HG03565 (cell line): ENCODE data around the gene ZMAT5.

ENCODE experiments used
- ATAC-seq: cut with Tn5 transposase; IDR thresholded peaks from one replicate; pipeline ENCODE4 v1.9.1; 2021; ENCODE audit warnings: mild to moderate bottlenecking, moderate library complexity; ENCODE audit not compliant: unreplicated experiment

ZMAT5 gene

GRCh38 chr22:29766632-29767170, at the start of gene ZMAT5:
Gene ZMAT5, minus strand, starts transcription at chr22:29767007. Its CDS starts 18,463 bp downstream, at chr22:29748544.
- ATAC-seq, result peak; percentile 75

GRCh38 chr22:29816539-29816938, 49.7 kb upstream of the ZMAT5 start:
- ATAC-seq, result no peak

GRCh38 chr22:29816128-29816527, 49.3 kb upstream of the ZMAT5 start:
- no peak for ATAC-seq

GRCh38 chr22:29815580-29815979, 48.8 kb upstream of the ZMAT5 start:
- ATAC-seq, result no peak

- no peak for ATAC-seq
Measured at GRCh38 chr22:29814003-29814402, 47.2 kb upstream of the ZMAT5 start.

- ATAC-seq, result no peak
Measured at GRCh38 chr22:29813563-29813962, 46.8 kb upstream of the ZMAT5 start.

- no peak for ATAC-seq
Measured at GRCh38 chr22:29813126-29813525, 46.3 kb upstream of the ZMAT5 start.

- no peak for ATAC-seq
Measured at GRCh38 chr22:29811377-29811776, 44.6 kb upstream of the ZMAT5 start.

GRCh38 chr22:29810216-29810615, 43.4 kb upstream of the ZMAT5 start:
- ATAC-seq, result no peak

- ATAC-seq, result no peak
Measured at GRCh38 chr22:29806196-29806595, 39.4 kb upstream of the ZMAT5 start.

- no peak for ATAC-seq
Measured at GRCh38 chr22:29804985-29805384, 38.2 kb upstream of the ZMAT5 start.

GRCh38 chr22:29803190-29803589, 36.4 kb upstream of the ZMAT5 start:
- no peak for ATAC-seq

GRCh38 chr22:29801796-29802195, 35.0 kb upstream of the ZMAT5 start:
- no peak for ATAC-seq

GRCh38 chr22:29801153-29801552, 34.3 kb upstream of the ZMAT5 start:
- no peak for ATAC-seq

- no peak for ATAC-seq
Measured at GRCh38 chr22:29799217-29799680, 32.4 kb upstream of the ZMAT5 start.

GRCh38 chr22:29798801-29799200, 32.0 kb upstream of the ZMAT5 start:
- ATAC-seq, result no peak

- no peak for ATAC-seq
Measured at GRCh38 chr22:29798318-29798717, 31.5 kb upstream of the ZMAT5 start.

- ATAC-seq, result no peak
Measured at GRCh38 chr22:29797351-29797750, 30.5 kb upstream of the ZMAT5 start.

- ATAC-seq, result no peak
Measured at GRCh38 chr22:29795663-29796062, 28.9 kb upstream of the ZMAT5 start.

GRCh38 chr22:29793396-29793795, 26.6 kb upstream of the ZMAT5 start:
- ATAC-seq, result no peak

GRCh38 chr22:29790061-29790460, 23.3 kb upstream of the ZMAT5 start:
- no peak for ATAC-seq

- ATAC-seq, result no peak
Measured at GRCh38 chr22:29788339-29789279, 21.8 kb upstream of the ZMAT5 start.
